B cell (primary cell): ENCODE data around the gene CTIF. TPM values are rescaled to one million over a fixed set of nuclear protein-coding genes. Genes with fewer than 3 reads are reported as not detected.
"Not testable (repeated sequence)": the region's sequence is repeated elsewhere in the genome, so short reads cannot be mapped to it uniquely, and the experiment has no call there.

Experiments used
- ATAC-seq: fragments of 200-7000 bp; cut with Tn5 transposase; one replicate; pipeline ENCODE4 v1.10.0; 2021; ENCODE audit warnings: low read depth, mild to moderate bottlenecking, moderate number of reproducible peaks, moderate library complexity
- CTCF ChIA-PET: fragments of 350-600 bp; sonication (Branson Sonifier 250); formaldehyde crosslinking; loops from one replicate; lab custom pipeline; 2021; ENCODE audit warnings: antibody characterized with exemption, inconsistent platforms; lab: Charles Lee
- POLR2A ChIA-PET: fragments of 350-600 bp; sonication (Branson Sonifier 250); formaldehyde crosslinking; loops from one replicate; lab custom pipeline; 2021; ENCODE audit warnings: antibody characterized with exemption; lab: Charles Lee
- DNase-seq: peaks from one replicate; pipeline ENCODE4 v3.0.0; 2013
- H2AFZ ChIP-seq: 2 replicates; pipeline ENCODE4 v1.6.1; 2012; ENCODE audit warnings: mild to moderate bottlenecking, low read depth, low read length; ENCODE audit not compliant: insufficient read depth, poor library complexity, severe bottlenecking
- H3K27ac ChIP-seq, 2 donors: 1 replicate in 1 of 2; 2 replicates in 1 of 2; pipeline ENCODE4 v1.5.1; 2012 to 2013; ENCODE audit warnings: low read length in 2 of 2, mild to moderate bottlenecking in 2 of 2, moderate library complexity in 1 of 2
- H3K27me3 ChIP-seq, 4 experiments: fragments of 200-600 bp in 1 of 4; sonication (generic) in 1 of 4; replicated peaks in 1 of 4; 1 replicate in 2 of 4; 2 replicates in 2 of 4; pipeline versions ENCODE4 v1.6.1 to v1.7.0; 2013 to 2016; ENCODE audit warnings: low read length in 3 of 4, mild to moderate bottlenecking in 2 of 4, mixed read lengths in 1 of 4, moderate library complexity in 1 of 4; ENCODE audit not compliant: insufficient read depth in 4 of 4, control insufficient read depth in 3 of 4; ENCODE audit errors: control extremely low read depth in 1 of 4
- H3K36me3 ChIP-seq, 2 experiments: replicated peaks in 1 of 2; 1 replicate in 1 of 2; 2 replicates in 1 of 2; pipeline versions ENCODE4 v1.6.1 to v1.7.1; 2013; ENCODE audit warnings: low read length in 1 of 2; ENCODE audit not compliant: insufficient read depth in 2 of 2, control insufficient read depth in 1 of 2; ENCODE audit errors: control extremely low read depth in 1 of 2, extremely low read depth in 1 of 2
- H3K4me1 ChIP-seq, 2 donors: fragments of 200-600 bp in 1 of 2; sonication (generic) in 1 of 2; 1 replicate in 1 of 2; 2 replicates in 1 of 2; pipeline versions ENCODE4 v1.5.1 to v1.6.1; 2013 to 2017; ENCODE audit warnings: low read length in 2 of 2; ENCODE audit not compliant: control insufficient read depth in 2 of 2, insufficient read depth in 2 of 2
- H3K4me2 ChIP-seq: replicated peaks from 2 replicates; pipeline ENCODE3; 2012; ENCODE audit warnings: mild to moderate bottlenecking, low read depth, low read length; ENCODE audit not compliant: poor library complexity, severe bottlenecking
- H3K4me3 ChIP-seq, 5 experiments: fragments of 200-600 bp in 1 of 5; sonication (generic) in 1 of 5; 1 replicate in 3 of 5; 2 replicates in 2 of 5; pipeline versions ENCODE4 v1.5.1 to v1.7.0; 2011 to 2016; ENCODE audit warnings: low read length in 4 of 5, mild to moderate bottlenecking in 4 of 5, low read depth in 2 of 5, control low read depth in 1 of 5, moderate library complexity in 1 of 5; ENCODE audit not compliant: insufficient read depth in 1 of 5; ENCODE audit errors: control extremely low read depth in 1 of 5, extremely low read depth in 1 of 5
- H3K79me2 ChIP-seq: fragments of 200-600 bp; sonication (generic); one replicate; pipeline ENCODE4 v1.6.0; 2016; ENCODE audit warnings: low read length; ENCODE audit not compliant: control insufficient read depth, insufficient read depth
- H3K9ac ChIP-seq: fragments of 200-600 bp; sonication (generic); 2 replicates; pipeline ENCODE4 v1.6.1; 2017; ENCODE audit warnings: mild to moderate bottlenecking, low read length, moderate library complexity
- H3K9me3 ChIP-seq, 3 donors: one replicate each; pipeline versions ENCODE4 v1.6.1 to v1.7.1; 2013; ENCODE audit warnings: low read length in 2 of 3; ENCODE audit not compliant: control insufficient read depth in 2 of 3, insufficient read depth in 1 of 3; ENCODE audit errors: control extremely low read depth in 1 of 3
- H4K20me1 ChIP-seq: 2 replicates; pipeline ENCODE4 v1.6.0; 2012; ENCODE audit warnings: mild to moderate bottlenecking, low read length; ENCODE audit not compliant: insufficient read depth, control insufficient read depth, poor library complexity, severe bottlenecking
- H3K27ac Mint-ChIP-seq: one replicate; pipeline ENCODE4 v1.8.0; 2021; ENCODE audit warnings: mixed read lengths
- H3K27me3 Mint-ChIP-seq: one replicate; pipeline ENCODE4 v1.8.0; 2021; ENCODE audit warnings: mixed read lengths
- H3K4me1 Mint-ChIP-seq: one replicate; pipeline ENCODE4 v1.8.0; 2021; ENCODE audit warnings: mixed read lengths
- H3K4me3 Mint-ChIP-seq: one replicate; pipeline ENCODE4 v1.8.0; 2021; ENCODE audit warnings: mixed read lengths
- H3K9me3 Mint-ChIP-seq: one replicate; pipeline ENCODE4 v1.8.0; 2022; ENCODE audit warnings: mixed read lengths; ENCODE audit not compliant: insufficient read depth
- EZH2 ChIP-seq: IDR thresholded peaks from 2 replicates; pipeline ENCODE4 v1.6.1; 2012; ENCODE audit warnings: borderline replicate concordance, low read depth, mild to moderate bottlenecking, moderate library complexity, low read length; ENCODE audit not compliant: insufficient read depth, poor library complexity, severe bottlenecking
- WGBS: methylation state at CpG from one replicate; pipeline ENCODE4 v1.1.5; 2013; ENCODE audit warnings: missing lambda C conversion rate; ENCODE audit not compliant: insufficient coverage; 5-methylcytosine and 5-hydroxymethylcytosine counted together
- intact Hi-C: fragments of 100-400 bp; cut with micrococcal nuclease; formaldehyde crosslinking; loops from one replicate; pipeline ENCODE4 v1.10.0; 2022
- polyA plus RNA-seq: library from polyadenylated mRNA; depleted of rRNA; stranded (reverse); fragments of >200 nt; gene quantifications from 2 replicates; pipeline ENCODE4 v1.2.3, GENCODE V29; 2012
- total RNA-seq, 2 donors: library from RNA; stranded (reverse); fragments of 120-200 nt in 1 of 2; gene quantifications; 1 replicate in 1 of 2; 2 replicates in 1 of 2; pipeline versions ENCODE4 v1.2.3 to v1.2.4, GENCODE V29; 2013 to 2022
- TF ChIP-seq, protein P1 (sequence below): fragments of 200-600 bp; IDR thresholded peaks from one replicate; pipeline ENCODE4 v1.8.0; 2022; ENCODE audit warnings: antibody characterized with exemption, mild to moderate bottlenecking

CTIF gene
- total and polyA plus RNA-seq, 2 donors (not counting 1 experiment from before 2014, with no cell fraction given), result 3.6 to 16.2 TPM

DNA sequence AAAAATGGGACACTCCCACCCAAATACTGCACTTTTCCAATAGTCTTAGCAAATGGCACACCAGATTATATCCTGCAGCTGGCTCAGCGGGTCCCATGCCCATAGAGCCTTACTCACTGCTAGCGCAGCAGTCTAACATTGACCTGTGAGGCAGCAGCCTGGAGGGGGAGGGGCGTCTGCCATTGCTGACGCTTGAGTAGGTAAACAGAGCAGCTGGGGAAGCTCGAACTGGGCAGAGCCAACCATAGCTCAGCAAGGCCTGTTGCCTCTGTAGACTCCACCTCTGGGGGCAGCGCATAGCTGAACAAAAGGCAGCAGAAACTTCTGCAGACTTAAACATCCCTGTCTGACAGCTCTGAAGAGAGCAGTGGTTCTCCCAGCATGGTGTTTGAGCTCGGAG lies 110.4 kb downstream of the CTIF start:
- 92% methylated on average over 7 of the region's 7 CpGs for WGBS
- Mint-ChIP-seq H3K9me3 (no peaks in the 10 kb centered on the region), H3K27ac (no peak overlapping the region), H3K4me1 (no peaks in the 10 kb centered on the region), H3K4me3 (no peak overlapping the region), H3K27me3 (no peaks in the 10 kb centered on the region)
- Histone ChIP-seq H3K4me1 (no peaks in the 10 kb centered on the region), H3K27ac (no peak overlapping the region), H3K4me3 (no peak overlapping the region), H3K79me2 (no peaks in the 10 kb centered on the region), H2AFZ (no peak overlapping the region), H3K9ac (no peak overlapping the region), H3K36me3 (no peaks in the 10 kb centered on the region), H3K9me3 (peaks cover 0 to 3% (median 0%) of the 10 kb centered on the region in 3 donors), H4K20me1 (no peaks in the 10 kb centered on the region), H3K27me3 (no peaks in the 10 kb centered on the region), H3K4me2 (no peak overlapping the region)
- POLR2A ChIA-PET, result no interaction called here
- DNase-seq (no peak), ATAC-seq (no peak)
- CTCF ChIA-PET, result no interaction called here
- intact Hi-C loops, result no loop called here
- TF ChIP-seq EZH2, result no peak
- TF ChIP-seq, protein P1, sequence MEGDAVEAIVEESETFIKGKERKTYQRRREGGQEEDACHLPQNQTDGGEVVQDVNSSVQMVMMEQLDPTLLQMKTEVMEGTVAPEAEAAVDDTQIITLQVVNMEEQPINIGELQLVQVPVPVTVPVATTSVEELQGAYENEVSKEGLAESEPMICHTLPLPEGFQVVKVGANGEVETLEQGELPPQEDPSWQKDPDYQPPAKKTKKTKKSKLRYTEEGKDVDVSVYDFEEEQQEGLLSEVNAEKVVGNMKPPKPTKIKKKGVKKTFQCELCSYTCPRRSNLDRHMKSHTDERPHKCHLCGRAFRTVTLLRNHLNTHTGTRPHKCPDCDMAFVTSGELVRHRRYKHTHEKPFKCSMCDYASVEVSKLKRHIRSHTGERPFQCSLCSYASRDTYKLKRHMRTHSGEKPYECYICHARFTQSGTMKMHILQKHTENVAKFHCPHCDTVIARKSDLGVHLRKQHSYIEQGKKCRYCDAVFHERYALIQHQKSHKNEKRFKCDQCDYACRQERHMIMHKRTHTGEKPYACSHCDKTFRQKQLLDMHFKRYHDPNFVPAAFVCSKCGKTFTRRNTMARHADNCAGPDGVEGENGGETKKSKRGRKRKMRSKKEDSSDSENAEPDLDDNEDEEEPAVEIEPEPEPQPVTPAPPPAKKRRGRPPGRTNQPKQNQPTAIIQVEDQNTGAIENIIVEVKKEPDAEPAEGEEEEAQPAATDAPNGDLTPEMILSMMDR, result no peak

GRCh38 chr18:48654591-48654990 lies 115.8 kb downstream of the CTIF start:
- intact Hi-C loops, H3K79me2 ChIP-seq, H3K9me3 ChIP-seq, H3K27me3 ChIP-seq, H3K9me3 Mint-ChIP-seq, H4K20me1 ChIP-seq, H3K4me1 Mint-ChIP-seq, H3K27ac ChIP-seq, CTCF ChIA-PET, H3K4me3 ChIP-seq, H3K9ac ChIP-seq, DNase-seq, POLR2A ChIA-PET, H3K27me3 Mint-ChIP-seq, ATAC-seq, H2AFZ ChIP-seq, H3K27ac Mint-ChIP-seq, H3K36me3 ChIP-seq, H3K4me2 ChIP-seq, H3K4me3 Mint-ChIP-seq, H3K4me1 ChIP-seq: not testable (repeated sequence)
- WGBS, result no CpG with 5 or more reads among the region's 4 CpGs
